Stimulated activated memory B cell treated with anti-CD40 and anti-IgM and Interleukin-4, amounts not matched to agents 10 μg/mL and 1 μg/mL and 100 μg/mL, for 72 hours (primary cell): Measurements from ENCODE around the gene MRPL20.
"Not testable (repeated sequence)": the region's sequence is repeated elsewhere in the genome, so short reads cannot be mapped to it uniquely, and the experiment has no call there.

Experiments
- ATAC-seq: fragments of 150-1000 bp; cut with Tn5 transposase; 2 replicates; pipeline ENCODE4 v1.10.0; 2021
- H3K27ac Mint-ChIP-seq: one replicate; pipeline ENCODE4 v1.8.0; 2022; ENCODE audit warnings: mild to moderate bottlenecking, mixed read lengths
- H3K27me3 Mint-ChIP-seq: one replicate; pipeline ENCODE4 v1.8.0; 2022; ENCODE audit warnings: mixed read lengths
- H3K36me3 Mint-ChIP-seq: one replicate; pipeline ENCODE4 v1.8.0; 2022; ENCODE audit warnings: mixed read lengths
- H3K4me1 Mint-ChIP-seq: one replicate; pipeline ENCODE4 v1.8.0; 2022; ENCODE audit warnings: mixed read lengths
- H3K4me3 Mint-ChIP-seq: one replicate; pipeline ENCODE4 v1.8.0; 2022; ENCODE audit warnings: mild to moderate bottlenecking, moderate library complexity, mixed read lengths
- H3K9me3 Mint-ChIP-seq: one replicate; pipeline ENCODE4 v1.8.0; 2022; ENCODE audit warnings: mixed read lengths

The MRPL20 gene

GRCh38 chr1:1373815-1374588 is 33.1 kb downstream of the MRPL20 start:
- H3K27ac Mint-ChIP-seq: peak overlapping the region; percentile 81
- peaks cover 30% of the 10 kb centered on the region for H3K4me1 Mint-ChIP-seq
- peaks cover 6% of the 10 kb centered on the region for H3K36me3 Mint-ChIP-seq
- no peaks in the 10 kb centered on the region for H3K9me3 Mint-ChIP-seq
- no peak for ATAC-seq
- no peaks in the 10 kb centered on the region for H3K27me3 Mint-ChIP-seq
- H3K4me3 Mint-ChIP-seq: peak overlapping the region; percentile 83

GRCh38 chr1:1373051-1373814 is 33.9 kb downstream of the MRPL20 start:
- Mint-ChIP-seq H3K4me3 (peak overlapping the region; percentile 83), H3K27me3 (no peaks in the 10 kb centered on the region), H3K36me3 (peaks cover 6% of the 10 kb centered on the region), H3K9me3 (no peaks in the 10 kb centered on the region), H3K27ac (no peak overlapping the region), H3K4me1 (peaks cover 30% of the 10 kb centered on the region)
- ATAC-seq: no peak

GRCh38 chr1:1371746-1372711 is 35.1 kb downstream of the MRPL20 start:
- Mint-ChIP-seq H3K4me1 (peaks cover 30% of the 10 kb centered on the region), H3K27ac (no peak overlapping the region), H3K36me3 (peaks cover 6% of the 10 kb centered on the region), H3K4me3 (peak overlapping the region; percentile 41), H3K9me3 (no peaks in the 10 kb centered on the region), H3K27me3 (no peaks in the 10 kb centered on the region)
- ATAC-seq: peak; percentile 47

GRCh38 chr1:1371364-1371745 is 35.7 kb downstream of the MRPL20 start:
- Mint-ChIP-seq H3K36me3 (peaks cover 6% of the 10 kb centered on the region), H3K4me1 (peaks cover 25% of the 10 kb centered on the region), H3K27me3 (no peaks in the 10 kb centered on the region), H3K27ac (no peak overlapping the region), H3K4me3 (no peak overlapping the region), H3K9me3 (no peaks in the 10 kb centered on the region)
- ATAC-seq: no peak

- no peak overlapping the region for H3K27ac Mint-ChIP-seq
- no peaks in the 10 kb centered on the region for H3K27me3 Mint-ChIP-seq
- H3K9me3 Mint-ChIP-seq: no peaks in the 10 kb centered on the region
- H3K4me3 Mint-ChIP-seq: no peak overlapping the region
- no peak for ATAC-seq
- peaks cover 22% of the 10 kb centered on the region for H3K4me1 Mint-ChIP-seq
- peaks cover 6% of the 10 kb centered on the region for H3K36me3 Mint-ChIP-seq
Measured at GRCh38 chr1:1370771-1371300, 36.3 kb downstream of the MRPL20 start.

- ATAC-seq, H3K27me3 Mint-ChIP-seq, H3K9me3 Mint-ChIP-seq, H3K27ac Mint-ChIP-seq, H3K4me3 Mint-ChIP-seq, H3K36me3 Mint-ChIP-seq: not testable (repeated sequence)
- peaks cover 22% of the 10 kb centered on the region for H3K4me1 Mint-ChIP-seq
Measured at GRCh38 chr1:1370094-1370493, 37.0 kb downstream of the MRPL20 start.

- Mint-ChIP-seq H3K4me3 (no peak overlapping the region), H3K27ac (no peak overlapping the region), H3K4me1 (peaks cover 5% of the 10 kb centered on the region), H3K36me3 (no peaks in the 10 kb centered on the region), H3K27me3 (no peaks in the 10 kb centered on the region), H3K9me3 (no peaks in the 10 kb centered on the region)
- no peak for ATAC-seq
Measured at GRCh38 chr1:1367315-1367714, 39.8 kb downstream of the MRPL20 start.

GRCh38 chr1:1366699-1367066 is 40.4 kb downstream of the MRPL20 start:
- H3K9me3 Mint-ChIP-seq: no peaks in the 10 kb centered on the region
- no peaks in the 10 kb centered on the region for H3K27me3 Mint-ChIP-seq
- H3K4me1 Mint-ChIP-seq: no peaks in the 10 kb centered on the region
- no peak overlapping the region for H3K27ac Mint-ChIP-seq
- H3K4me3 Mint-ChIP-seq: no peak overlapping the region
- ATAC-seq: no peak
- H3K36me3 Mint-ChIP-seq: no peaks in the 10 kb centered on the region

GRCh38 chr1:1365875-1366698 is 41.0 kb downstream of the MRPL20 start:
- H3K9me3 Mint-ChIP-seq: no peaks in the 10 kb centered on the region
- ATAC-seq: no peak
- H3K27ac Mint-ChIP-seq: no peak overlapping the region
- no peaks in the 10 kb centered on the region for H3K4me1 Mint-ChIP-seq
- no peaks in the 10 kb centered on the region for H3K36me3 Mint-ChIP-seq
- no peak overlapping the region for H3K4me3 Mint-ChIP-seq
- peaks cover 3% of the 10 kb centered on the region for H3K27me3 Mint-ChIP-seq

- H3K4me3 Mint-ChIP-seq: no peak overlapping the region
- peaks cover 7% of the 10 kb centered on the region for H3K4me1 Mint-ChIP-seq
- no peak overlapping the region for H3K27ac Mint-ChIP-seq
- H3K9me3 Mint-ChIP-seq: no peaks in the 10 kb centered on the region
- H3K27me3 Mint-ChIP-seq: peaks cover 17% of the 10 kb centered on the region
- ATAC-seq: no peak
- H3K36me3 Mint-ChIP-seq: no peaks in the 10 kb centered on the region
Measured at GRCh38 chr1:1364266-1364665, 42.8 kb downstream of the MRPL20 start.

- no peak for ATAC-seq
- no peaks in the 10 kb centered on the region for H3K36me3 Mint-ChIP-seq
- H3K27ac Mint-ChIP-seq: no peak overlapping the region
- H3K4me1 Mint-ChIP-seq: peaks cover 30% of the 10 kb centered on the region
- no peak overlapping the region for H3K4me3 Mint-ChIP-seq
- peaks cover 40% of the 10 kb centered on the region for H3K27me3 Mint-ChIP-seq
- no peaks in the 10 kb centered on the region for H3K9me3 Mint-ChIP-seq
Measured at GRCh38 chr1:1361982-1362423, 45.1 kb downstream of the MRPL20 start.

GRCh38 chr1:1361233-1361981 is 45.7 kb downstream of the MRPL20 start:
- H3K27ac Mint-ChIP-seq: no peak overlapping the region
- H3K4me1 Mint-ChIP-seq: peaks cover 31% of the 10 kb centered on the region
- H3K36me3 Mint-ChIP-seq: no peaks in the 10 kb centered on the region
- peaks cover 43% of the 10 kb centered on the region for H3K27me3 Mint-ChIP-seq
- H3K9me3 Mint-ChIP-seq: no peaks in the 10 kb centered on the region
- ATAC-seq: no peak
- no peak overlapping the region for H3K4me3 Mint-ChIP-seq

GRCh38 chr1:1360506-1361169 is 46.5 kb downstream of the MRPL20 start:
- no peak for ATAC-seq
- Mint-ChIP-seq H3K27ac (no peak overlapping the region), H3K36me3 (no peaks in the 10 kb centered on the region), H3K4me1 (peaks cover 31% of the 10 kb centered on the region), H3K27me3 (peaks cover 43% of the 10 kb centered on the region), H3K4me3 (no peak overlapping the region), H3K9me3 (no peaks in the 10 kb centered on the region)
